Neuron (in vitro differentiated cells): Measurements from ENCODE around the gene MAIP1.

Experiments
- H2AFZ ChIP-seq: one replicate; pipeline ENCODE4 v1.6.1; 2013; ENCODE audit warnings: low read depth, mild to moderate bottlenecking, inconsistent platforms, low read length, moderate library complexity
- H3K27me3 ChIP-seq: one replicate; pipeline ENCODE4 v1.6.1; 2013; ENCODE audit warnings: low read length; ENCODE audit not compliant: insufficient read depth
- H3K36me3 ChIP-seq: one replicate; pipeline ENCODE4 v1.6.1; 2013; ENCODE audit warnings: low read length; ENCODE audit not compliant: insufficient read depth
- H3K4me1 ChIP-seq: one replicate; pipeline ENCODE4 v1.6.1; 2013; ENCODE audit warnings: low read length; ENCODE audit not compliant: insufficient read depth
- H3K4me3 ChIP-seq: 2 replicates; pipeline ENCODE4 v1.5.1; 2013; ENCODE audit warnings: mild to moderate bottlenecking, low read length, moderate library complexity
- H3K9me3 ChIP-seq: one replicate; pipeline ENCODE4 v1.6.1; 2013; ENCODE audit warnings: low read length

MAIP1 gene

DNA sequence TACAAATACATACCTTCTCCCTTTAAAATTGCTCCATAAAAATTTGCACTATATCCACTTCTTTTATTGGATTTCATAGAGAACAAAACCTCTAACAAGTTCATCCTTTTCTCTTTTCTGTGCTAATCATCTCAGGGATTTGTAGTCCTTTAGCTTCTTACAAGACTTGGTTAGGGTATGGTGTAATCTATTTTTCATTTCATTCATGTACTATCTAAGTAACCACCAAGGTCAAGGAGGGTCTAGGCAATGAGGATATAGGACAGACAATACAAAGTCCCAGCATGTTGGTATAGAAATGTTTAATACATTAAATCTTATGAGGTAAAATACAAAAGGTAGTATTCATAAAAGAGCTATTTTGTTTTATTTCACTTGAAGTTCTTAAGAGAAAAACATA, 26.8 kb upstream of the MAIP1 start:
- Histone ChIP-seq H3K9me3 (no peaks in the 10 kb centered on the region), H3K36me3 (peaks cover 52% of the 10 kb centered on the region), H3K27me3 (no peaks in the 10 kb centered on the region), H2AFZ (no peak overlapping the region), H3K4me3 (no peak overlapping the region), H3K4me1 (no peaks in the 10 kb centered on the region)

DNA sequence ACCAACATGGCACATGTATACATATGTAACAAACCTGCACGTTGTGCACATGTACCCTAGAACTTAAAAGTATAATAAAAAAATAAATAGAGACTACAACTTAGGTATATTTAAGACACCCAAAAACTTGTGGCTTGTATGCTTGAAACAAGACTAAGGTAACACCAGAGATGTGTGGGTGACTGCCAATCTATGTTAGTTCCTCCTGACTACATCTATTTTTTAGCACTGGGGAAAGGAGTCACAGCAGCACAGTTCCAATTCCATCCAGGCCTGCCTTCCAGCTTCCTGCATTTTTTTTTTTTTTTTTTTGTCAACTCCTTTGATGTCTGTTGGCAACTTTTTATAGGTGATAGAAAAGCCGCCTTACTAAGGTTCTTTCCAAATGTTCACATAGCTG, 26.1 kb upstream of the MAIP1 start:
- H3K27me3 ChIP-seq, result no peaks in the 10 kb centered on the region
- H3K9me3 ChIP-seq, result no peaks in the 10 kb centered on the region
- H3K36me3 ChIP-seq, result peaks cover 56% of the 10 kb centered on the region
- no peaks in the 10 kb centered on the region for H3K4me1 ChIP-seq
- no peak overlapping the region for H3K4me3 ChIP-seq
- no peak overlapping the region for H2AFZ ChIP-seq

GRCh38 chr2:199932312-199932855, 23.0 kb upstream of the MAIP1 start:
- Histone ChIP-seq H3K4me3 (no peak overlapping the region), H2AFZ (no peak overlapping the region), H3K36me3 (peaks cover 62% of the 10 kb centered on the region), H3K4me1 (no peaks in the 10 kb centered on the region), H3K27me3 (no peaks in the 10 kb centered on the region), H3K9me3 (no peaks in the 10 kb centered on the region)

DNA sequence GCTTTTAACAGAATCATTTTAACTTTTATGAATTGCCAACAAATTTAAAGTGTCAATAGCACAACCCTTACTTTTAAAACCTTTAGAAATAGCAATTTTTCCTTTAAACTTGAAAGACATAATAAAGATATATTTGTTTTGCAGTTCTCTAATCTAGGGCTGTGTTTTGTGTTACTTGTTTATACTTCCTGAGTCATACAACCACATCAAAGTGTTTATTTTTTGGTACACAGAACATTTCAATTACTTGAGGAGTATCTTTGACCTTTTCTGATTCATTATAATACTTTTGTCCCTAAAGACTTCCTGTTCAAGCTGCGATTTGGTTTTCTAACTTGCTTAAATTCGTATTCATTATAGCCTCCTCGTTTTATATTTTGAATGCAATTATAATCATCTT, 21.9 kb upstream of the MAIP1 start:
- H3K36me3 ChIP-seq, result peaks cover 65% of the 10 kb centered on the region
- H3K9me3 ChIP-seq, result no peaks in the 10 kb centered on the region
- no peaks in the 10 kb centered on the region for H3K27me3 ChIP-seq
- no peaks in the 10 kb centered on the region for H3K4me1 ChIP-seq
- H2AFZ ChIP-seq, result no peak overlapping the region
- H3K4me3 ChIP-seq, result no peak overlapping the region

GRCh38 chr2:199936554-199936953, 18.8 kb upstream of the MAIP1 start:
- H3K9me3 ChIP-seq, result no peaks in the 10 kb centered on the region
- H3K36me3 ChIP-seq, result peaks cover 61% of the 10 kb centered on the region
- no peak overlapping the region for H3K4me3 ChIP-seq
- H2AFZ ChIP-seq, result no peak overlapping the region
- no peaks in the 10 kb centered on the region for H3K4me1 ChIP-seq
- no peaks in the 10 kb centered on the region for H3K27me3 ChIP-seq

DNA sequence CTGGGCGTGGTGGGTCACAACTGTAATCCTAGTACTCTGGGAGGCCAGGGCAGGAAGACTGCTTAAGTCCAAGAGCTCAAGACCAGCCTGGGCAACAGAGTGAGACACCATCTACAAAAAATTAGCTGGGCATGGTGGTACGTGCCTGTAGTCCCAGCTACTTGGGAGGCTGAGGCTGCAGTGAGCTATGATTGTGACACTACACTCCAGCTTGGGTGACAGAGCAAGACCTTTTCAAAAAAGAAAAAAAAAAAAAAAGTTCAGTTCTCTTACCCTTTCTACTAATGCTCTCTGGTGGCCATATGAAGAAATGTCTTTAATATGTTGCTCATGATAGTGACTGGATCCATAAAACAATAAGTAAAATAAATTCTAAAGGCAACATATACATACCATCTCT, 15.0 kb upstream of the MAIP1 start:
- Histone ChIP-seq H3K9me3 (no peaks in the 10 kb centered on the region), H3K36me3 (peaks cover 52% of the 10 kb centered on the region), H2AFZ (no peak overlapping the region), H3K4me3 (no peak overlapping the region), H3K4me1 (no peaks in the 10 kb centered on the region), H3K27me3 (no peaks in the 10 kb centered on the region)

GRCh38 chr2:199943373-199943772, 12.0 kb upstream of the MAIP1 start:
- H3K4me1 ChIP-seq, result no peaks in the 10 kb centered on the region
- no peaks in the 10 kb centered on the region for H3K9me3 ChIP-seq
- H3K36me3 ChIP-seq, result peaks cover 58% of the 10 kb centered on the region
- H3K4me3 ChIP-seq, result no peak overlapping the region
- no peak overlapping the region for H2AFZ ChIP-seq
- H3K27me3 ChIP-seq, result no peaks in the 10 kb centered on the region

- Histone ChIP-seq H3K4me1 (no peaks in the 10 kb centered on the region), H3K4me3 (no peak overlapping the region), H3K9me3 (no peaks in the 10 kb centered on the region), H2AFZ (no peak overlapping the region), H3K36me3 (peaks cover 58% of the 10 kb centered on the region), H3K27me3 (no peaks in the 10 kb centered on the region)
Measured at GRCh38 chr2:199946196-199946595, 9.2 kb upstream of the MAIP1 start.

DNA sequence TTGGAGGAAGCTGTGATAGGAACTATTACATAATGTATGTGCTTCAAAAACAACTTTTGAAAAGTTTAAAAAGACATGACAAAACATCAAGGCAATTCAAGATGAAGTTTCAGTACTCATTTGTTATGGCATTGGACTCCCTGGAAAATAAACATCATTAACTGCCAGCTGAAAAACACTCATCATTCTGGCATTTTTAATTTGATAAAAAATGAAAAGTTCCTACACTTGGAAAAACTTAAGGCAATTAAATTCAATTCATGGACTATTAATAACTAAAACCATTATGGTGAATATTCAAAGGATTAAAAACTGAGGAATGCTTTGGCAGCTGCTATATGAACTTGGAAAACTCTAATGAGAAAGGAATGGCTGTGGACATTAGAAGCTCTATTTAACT, 8.5 kb upstream of the MAIP1 start:
- no peaks in the 10 kb centered on the region for H3K27me3 ChIP-seq
- H3K36me3 ChIP-seq, result peaks cover 58% of the 10 kb centered on the region
- H3K9me3 ChIP-seq, result no peaks in the 10 kb centered on the region
- no peak overlapping the region for H2AFZ ChIP-seq
- no peaks in the 10 kb centered on the region for H3K4me1 ChIP-seq
- H3K4me3 ChIP-seq, result no peak overlapping the region

- Histone ChIP-seq H3K36me3 (peaks cover 39% of the 10 kb centered on the region), H2AFZ (no peak overlapping the region), H3K9me3 (no peaks in the 10 kb centered on the region), H3K4me3 (no peak overlapping the region), H3K27me3 (no peaks in the 10 kb centered on the region), H3K4me1 (no peaks in the 10 kb centered on the region)
Measured at GRCh38 chr2:199950396-199950795, 5.0 kb upstream of the MAIP1 start.

DNA sequence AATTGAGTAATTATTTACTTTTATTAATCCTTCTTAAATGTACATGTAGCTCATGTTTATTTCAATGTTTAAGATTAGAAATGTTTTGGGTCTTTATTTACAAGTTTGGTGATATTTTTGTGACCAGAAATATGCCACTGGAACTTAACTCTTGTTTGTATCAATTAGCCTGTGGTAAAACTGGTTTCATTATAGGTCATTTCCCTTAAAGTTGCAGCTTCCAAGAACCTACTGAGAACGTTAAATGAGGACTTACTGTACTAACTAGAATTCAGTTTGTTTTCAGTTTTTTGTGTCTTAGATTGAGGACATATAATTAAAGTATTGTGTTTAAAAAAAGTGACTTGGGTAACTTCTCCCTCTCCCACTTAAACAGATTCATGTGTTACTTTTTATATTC, 4.4 kb upstream of the MAIP1 start:
- no peak overlapping the region for H2AFZ ChIP-seq
- no peaks in the 10 kb centered on the region for H3K4me1 ChIP-seq
- no peak overlapping the region for H3K4me3 ChIP-seq
- H3K36me3 ChIP-seq, result peaks cover 34% of the 10 kb centered on the region
- no peaks in the 10 kb centered on the region for H3K27me3 ChIP-seq
- H3K9me3 ChIP-seq, result no peaks in the 10 kb centered on the region

GRCh38 chr2:199955007-199955338, 409 bp upstream of the MAIP1 start:
- no peaks in the 10 kb centered on the region for H3K27me3 ChIP-seq
- H3K36me3 ChIP-seq, result peaks cover 38% of the 10 kb centered on the region
- H3K4me3 ChIP-seq, result peak overlapping the region; percentile 81
- peak overlapping the region; percentile 92 for H2AFZ ChIP-seq
- no peaks in the 10 kb centered on the region for H3K9me3 ChIP-seq
- H3K4me1 ChIP-seq, result peaks cover 8% of the 10 kb centered on the region

GRCh38 chr2:199956062-199956380, 639 bp downstream of the MAIP1 start:
- Histone ChIP-seq H2AFZ (peak overlapping the region; percentile 92), H3K4me3 (peak overlapping the region; percentile 81), H3K9me3 (no peaks in the 10 kb centered on the region), H3K36me3 (peaks cover 38% of the 10 kb centered on the region), H3K27me3 (no peaks in the 10 kb centered on the region), H3K4me1 (peaks cover 8% of the 10 kb centered on the region)

GRCh38 chr2:199958014-199958413, 2.6 kb downstream of the MAIP1 start:
- peaks cover 55% of the 10 kb centered on the region for H3K36me3 ChIP-seq
- H3K4me1 ChIP-seq, result peaks cover 8% of the 10 kb centered on the region
- H3K4me3 ChIP-seq, result no peak overlapping the region
- no peaks in the 10 kb centered on the region for H3K27me3 ChIP-seq
- H2AFZ ChIP-seq, result no peak overlapping the region
- H3K9me3 ChIP-seq, result no peaks in the 10 kb centered on the region
